Aorta (tissue), 5 donors: ENCODE data around the gene TOMM5. TPM values are rescaled to one million over a fixed set of nuclear protein-coding genes. Genes with fewer than 3 reads are reported as not detected.

Experiments used
- ATAC-seq: fragments of 200-7000 bp; cut with Tn5 transposase; one replicate; pipeline ENCODE4 v1.9.1; 2022; ENCODE audit warnings: moderate library complexity; ENCODE audit not compliant: low FRiP score
- DNase-seq, 2 donors: peaks; one replicate each; pipeline ENCODE4 v3.0.0-alpha.2; 2020
- H3K27ac ChIP-seq, 2 donors: one replicate each; pipeline ENCODE4 v1.5.1; 2013; ENCODE audit warnings: low read length in 2 of 2, mild to moderate bottlenecking in 2 of 2, moderate library complexity in 2 of 2, control low read depth in 1 of 2, inconsistent platforms in 1 of 2, low read depth in 1 of 2
- H3K27me3 ChIP-seq, 2 donors: one replicate each; pipeline ENCODE4 v1.6.1; 2013; ENCODE audit warnings: control low read depth in 1 of 2, low read length in 1 of 2, mild to moderate bottlenecking in 1 of 2, moderate library complexity in 1 of 2; ENCODE audit not compliant: insufficient read depth in 2 of 2, control insufficient read depth in 1 of 2
- H3K36me3 ChIP-seq, 2 donors: one replicate each; pipeline ENCODE4 v1.6.1; 2013; ENCODE audit warnings: control low read depth in 1 of 2, low read length in 1 of 2, mild to moderate bottlenecking in 1 of 2; ENCODE audit not compliant: insufficient read depth in 2 of 2, control insufficient read depth in 1 of 2
- H3K4me1 ChIP-seq, 2 donors: one replicate each; pipeline ENCODE4 v1.6.1; 2013; ENCODE audit warnings: low read length in 2 of 2, control low read depth in 1 of 2, mild to moderate bottlenecking in 1 of 2, moderate library complexity in 1 of 2; ENCODE audit not compliant: insufficient read depth in 2 of 2, control insufficient read depth in 1 of 2
- H3K4me3 ChIP-seq, 2 donors: one replicate each; pipeline ENCODE4 v1.5.1; 2013; ENCODE audit warnings: low read length in 2 of 2, control low read depth in 1 of 2, mild to moderate bottlenecking in 1 of 2
- H3K9me3 ChIP-seq: one replicate; pipeline ENCODE4 v1.6.1; 2013; ENCODE audit warnings: mild to moderate bottlenecking, low read length; ENCODE audit not compliant: control insufficient read depth
- intact Hi-C, 2 donors: fragments of 100-400 bp; cut with DNase I; formaldehyde crosslinking; loops; one replicate each; pipeline versions ENCODE4 v1.14.2 to v1.15.0; 2022
- polyA plus RNA-seq, 2 donors: library from polyadenylated mRNA; stranded (reverse); fragments of 200-250 nt; gene quantifications; one replicate each; pipeline ENCODE4 v1.2.3, GENCODE V29; 2013
- total RNA-seq, 2 donors: library from RNA; stranded (reverse); fragmentation: NEBNext Ultra II Directional; extraction: Animal tissue kit (Norgen Biotek cat#: 25700); gene quantifications; one replicate each; pipeline ENCODE4 v1.2.1, GENCODE V29; 2021
- donor health status: healthy with polysubstance abuse.
- donor health status: Bipolar disorder and iron deficiency.
- donor health status: DM: no; HTN: no; CAD: no.
- donor health status: DM: no; HTN: no; CAD: no.
- donor health status: DM: yes; HTN: yes; CAD: no.

The TOMM5 gene
- total and polyA plus RNA-seq, 4 donors, result 39.8 to 171 (median 63.6) TPM

DNA sequence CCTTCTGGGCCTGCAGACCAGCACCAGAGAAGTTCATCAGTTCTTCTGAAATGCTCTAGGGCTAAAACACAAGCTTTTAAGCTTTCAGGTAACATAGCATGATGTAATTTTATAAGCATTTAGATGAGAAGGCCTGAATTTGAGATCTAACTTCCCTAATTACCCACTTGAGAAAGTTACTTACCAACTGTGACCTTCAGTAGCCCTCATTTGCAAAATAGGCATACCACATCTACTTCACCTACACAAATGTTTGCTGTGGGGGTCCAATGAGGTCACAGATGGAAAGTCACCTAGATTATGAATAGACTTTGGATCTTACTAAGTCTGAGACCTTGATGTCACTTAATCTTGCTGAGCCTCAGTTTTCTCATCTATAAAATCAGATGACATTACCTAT is 52.8 kb downstream of the TOMM5 start:
- H3K27me3 ChIP-seq, result no peaks in the 10 kb centered on the region
- intact Hi-C loops, result no loop called here
- ATAC-seq (no peak), DNase-seq (no peak)
- H3K4me1 ChIP-seq, result no peaks in the 10 kb centered on the region
- no peak overlapping the region for H3K4me3 ChIP-seq
- H3K27ac ChIP-seq, result no peak overlapping the region
- H3K9me3 ChIP-seq, result no peaks in the 10 kb centered on the region
- H3K36me3 ChIP-seq, result peaks cover 5 to 12% of the 10 kb centered on the region in 2 donors

Other genes with a start within 250 kb of the TOMM5 start
- 10 to 100 TPM; 59.4 to 75.3 TPM for gene GRHPR, start 169.9 kb downstream of the TOMM5 start, total RNA-seq
- 10 to 100 TPM; 72.9 to 99.7 TPM for gene GRHPR, start 169.9 kb downstream of the TOMM5 start, polyA plus RNA-seq
- gene ZBTB5, start 127.1 kb downstream of the TOMM5 start, total RNA-seq, result 10 to 100 TPM; 10.7 to 11.4 TPM
- 1 to 10 TPM; 2.4 to 8.0 TPM for gene ZBTB5, start 127.1 kb downstream of the TOMM5 start, polyA plus RNA-seq
- gene POLR1E, start 106.6 kb downstream of the TOMM5 start, total RNA-seq, result 10 to 100 TPM; 16.7 to 23.8 TPM
- gene POLR1E, start 106.6 kb downstream of the TOMM5 start, polyA plus RNA-seq, result 10 to 100 TPM; 15.1 to 25.7 TPM
- 1 to 10 TPM; 6.2 to 7.8 TPM for gene FBXO10, start 16.2 kb downstream of the TOMM5 start, total RNA-seq
- 1 to 10 TPM in 1 of 2 donors, under 1 TPM in 1; 0.38 to 7.4 TPM for gene FBXO10, start 16.2 kb downstream of the TOMM5 start, polyA plus RNA-seq
- gene FRMPD1, start 58.4 kb upstream of the TOMM5 start, total RNA-seq, result under 1 TPM in 1 of 2 donors, not detected in 1; 0.06 TPM
- gene FRMPD1, start 58.4 kb upstream of the TOMM5 start, polyA plus RNA-seq, result not detected
- 10 to 100 TPM in 1 of 2 donors, 1 to 10 TPM in 1; 8.1 to 17.4 TPM for gene TRMT10B, start 161.2 kb upstream of the TOMM5 start, total RNA-seq
- gene TRMT10B, start 161.2 kb upstream of the TOMM5 start, polyA plus RNA-seq, result 1 to 10 TPM; 4.6 to 9.0 TPM
- gene EXOSC3, start 192.5 kb upstream of the TOMM5 start, total RNA-seq, result 10 to 100 TPM; 28.3 to 30.2 TPM
- 10 to 100 TPM; 17.9 to 19.8 TPM for gene EXOSC3, start 192.5 kb upstream of the TOMM5 start, polyA plus RNA-seq
- gene DCAF10, start 208.2 kb upstream of the TOMM5 start, total RNA-seq, result 10 to 100 TPM; 27.7 to 29.5 TPM
- 1 to 10 TPM; 8.3 to 9.4 TPM for gene DCAF10, start 208.2 kb upstream of the TOMM5 start, polyA plus RNA-seq